ENCODE measurements around the gene SRC.

Gene SRC

DNA sequence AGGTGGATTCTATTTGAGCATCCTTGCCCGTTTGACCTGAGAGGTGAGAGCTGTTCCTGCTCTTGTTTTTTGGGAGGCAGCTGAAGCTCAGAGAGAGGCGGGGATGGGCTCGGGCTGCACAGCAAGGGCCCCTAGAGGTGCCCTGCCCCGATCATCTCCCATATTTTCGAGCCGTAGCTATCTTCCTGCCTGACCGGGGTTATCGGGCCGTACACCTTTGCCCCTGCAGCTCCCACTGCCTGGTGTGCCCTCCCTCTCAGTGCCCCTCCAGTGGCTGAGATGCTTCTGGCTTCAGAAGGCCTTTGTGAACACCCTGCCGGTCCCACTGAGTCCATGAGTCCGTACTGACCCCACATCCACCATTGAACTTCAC is 6.7 kb downstream of the SRC start:
- no peaks in the 10 kb centered on the region; the same call in 1 of the 2 replicates for H3K27me3 ChIP-seq (ENCODE audit: insufficient read depth, low read depth)
- no peaks in the 10 kb centered on the region for H3K4me1 ChIP-seq (ENCODE audit: low read depth, poor library complexity, severe bottlenecking)
- H3K4me3 ChIP-seq (IDR thresholded peaks at IDR 0.05; ENCODE audit: insufficient read depth, low read depth, low read length), result no peak overlapping the region
- no peaks in the 10 kb centered on the region for H4K20me1 ChIP-seq (ENCODE audit: insufficient read depth)
- TF ChIP-seq, protein P1, sequence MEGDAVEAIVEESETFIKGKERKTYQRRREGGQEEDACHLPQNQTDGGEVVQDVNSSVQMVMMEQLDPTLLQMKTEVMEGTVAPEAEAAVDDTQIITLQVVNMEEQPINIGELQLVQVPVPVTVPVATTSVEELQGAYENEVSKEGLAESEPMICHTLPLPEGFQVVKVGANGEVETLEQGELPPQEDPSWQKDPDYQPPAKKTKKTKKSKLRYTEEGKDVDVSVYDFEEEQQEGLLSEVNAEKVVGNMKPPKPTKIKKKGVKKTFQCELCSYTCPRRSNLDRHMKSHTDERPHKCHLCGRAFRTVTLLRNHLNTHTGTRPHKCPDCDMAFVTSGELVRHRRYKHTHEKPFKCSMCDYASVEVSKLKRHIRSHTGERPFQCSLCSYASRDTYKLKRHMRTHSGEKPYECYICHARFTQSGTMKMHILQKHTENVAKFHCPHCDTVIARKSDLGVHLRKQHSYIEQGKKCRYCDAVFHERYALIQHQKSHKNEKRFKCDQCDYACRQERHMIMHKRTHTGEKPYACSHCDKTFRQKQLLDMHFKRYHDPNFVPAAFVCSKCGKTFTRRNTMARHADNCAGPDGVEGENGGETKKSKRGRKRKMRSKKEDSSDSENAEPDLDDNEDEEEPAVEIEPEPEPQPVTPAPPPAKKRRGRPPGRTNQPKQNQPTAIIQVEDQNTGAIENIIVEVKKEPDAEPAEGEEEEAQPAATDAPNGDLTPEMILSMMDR (conservative IDR thresholded peaks at IDR 0.05; ENCODE audit: low read depth, low read length), result no peak
- no peak overlapping the region for H2AFZ ChIP-seq (ENCODE audit: low read depth)
- no peak overlapping the region for H3K27ac ChIP-seq
- no peaks in the 10 kb centered on the region for H3K36me3 ChIP-seq (ENCODE audit: insufficient read depth)
- H3K79me2 ChIP-seq (ENCODE audit: insufficient read depth, low read depth), result no peaks in the 10 kb centered on the region
- no peak overlapping the region for H3K9ac ChIP-seq
- H3K4me2 ChIP-seq, result no peak overlapping the region

DNA sequence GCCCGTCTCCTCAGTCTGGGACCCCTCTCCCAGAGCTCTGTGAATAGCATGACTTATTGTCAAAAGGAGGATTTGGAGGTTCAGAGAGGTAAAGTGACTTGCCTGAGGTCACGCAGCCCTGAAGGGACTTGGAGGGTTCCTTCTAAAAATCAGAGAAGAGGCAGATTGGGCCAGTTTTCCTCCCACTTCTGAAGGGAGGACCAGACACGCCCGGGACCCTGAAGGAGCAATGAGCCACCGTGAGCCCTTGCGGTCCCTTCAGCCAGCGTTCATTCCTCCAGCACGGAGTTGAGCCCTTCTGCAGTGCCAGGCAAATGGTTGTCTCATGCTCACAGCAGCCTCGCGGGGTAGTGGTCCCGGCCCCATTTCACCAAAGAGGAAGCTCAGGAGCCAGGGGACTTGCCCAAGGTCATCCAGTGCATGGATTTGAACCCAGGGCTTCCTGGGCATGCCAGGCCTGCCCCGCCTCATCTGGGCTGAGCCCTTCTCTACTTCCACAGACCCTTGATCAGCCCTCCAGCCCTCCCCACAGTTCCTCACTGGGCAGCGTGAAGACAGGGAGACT is 7.4 kb downstream of the SRC start:
- Histone ChIP-seq H3K36me3 (ENCODE audit: insufficient read depth) (no peaks in the 10 kb centered on the region), H3K4me3 (IDR thresholded peaks at IDR 0.05; ENCODE audit: insufficient read depth, low read depth, low read length) (no peak overlapping the region), H3K4me2 (no peak overlapping the region), H3K9ac (no peak overlapping the region), H3K79me2 (ENCODE audit: insufficient read depth, low read depth) (no peaks in the 10 kb centered on the region), H3K27me3 (ENCODE audit: insufficient read depth, low read depth) (no peaks in the 10 kb centered on the region; the same call in 1 of the 2 replicates), H3K4me1 (ENCODE audit: low read depth, poor library complexity, severe bottlenecking) (no peaks in the 10 kb centered on the region), H4K20me1 (ENCODE audit: insufficient read depth) (no peaks in the 10 kb centered on the region), H2AFZ (ENCODE audit: low read depth) (no peak overlapping the region), H3K27ac (no peak overlapping the region)
- TF ChIP-seq, protein P1 (conservative IDR thresholded peaks at IDR 0.05; ENCODE audit: low read depth, low read length), result no peak

DNA sequence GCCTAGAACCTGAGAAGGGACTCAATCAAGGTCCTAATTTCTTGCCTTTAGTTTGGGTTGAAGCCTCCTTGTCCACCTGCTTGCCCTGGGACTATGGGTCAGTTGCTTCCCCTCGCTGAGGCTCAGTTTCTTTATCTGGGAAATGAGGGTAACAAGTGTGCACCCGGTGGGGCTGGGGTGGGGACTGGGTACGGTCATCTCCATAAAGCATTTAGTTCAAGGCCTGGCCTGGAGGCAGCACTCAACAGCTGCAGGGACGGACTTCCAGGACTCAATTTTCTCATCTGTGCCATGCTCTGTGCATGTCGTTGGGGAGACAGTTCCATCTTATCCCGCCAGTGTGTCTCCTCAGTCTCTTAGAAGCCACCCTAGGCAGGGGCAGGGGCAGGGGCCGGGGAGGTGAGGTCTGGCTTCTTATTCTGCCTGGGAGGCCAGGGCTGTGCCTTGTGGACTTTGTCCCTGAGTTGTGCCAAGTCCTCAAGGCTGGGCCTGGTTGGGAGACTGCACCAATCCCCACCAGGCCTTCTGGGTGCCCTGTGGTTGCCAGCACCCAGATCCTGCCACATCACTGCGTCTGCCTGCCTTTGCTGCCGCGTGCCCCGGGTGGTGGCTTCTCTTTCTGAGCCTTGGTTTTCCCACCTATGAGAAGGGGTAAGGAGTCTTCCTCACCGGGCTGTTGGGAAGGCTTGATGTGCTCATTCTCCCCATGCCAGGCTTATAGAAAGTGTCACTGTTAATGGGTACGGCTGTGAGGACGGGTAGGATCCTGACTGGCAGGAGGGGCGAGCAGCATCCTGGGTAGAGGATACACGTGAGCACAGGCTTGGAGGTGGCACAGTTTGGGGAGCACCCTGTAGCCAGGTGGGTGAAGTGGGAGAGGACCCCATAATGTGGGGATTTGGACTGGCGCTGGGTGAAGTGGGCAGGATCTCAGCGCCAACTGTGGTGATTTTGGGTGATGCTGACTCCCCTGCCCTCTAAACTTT is 8.6 kb downstream of the SRC start:
- Histone ChIP-seq H3K27me3 (ENCODE audit: insufficient read depth, low read depth) (peaks cover 5% of the 10 kb centered on the region; the same call in 1 of the 2 replicates), H3K4me1 (ENCODE audit: low read depth, poor library complexity, severe bottlenecking) (no peaks in the 10 kb centered on the region), H3K4me2 (no peak overlapping the region), H3K79me2 (ENCODE audit: insufficient read depth, low read depth) (no peaks in the 10 kb centered on the region), H3K4me3 (IDR thresholded peaks at IDR 0.05; ENCODE audit: insufficient read depth, low read depth, low read length) (no peak overlapping the region), H3K27ac (no peak overlapping the region), H3K9ac (no peak overlapping the region), H2AFZ (ENCODE audit: low read depth) (no peak overlapping the region), H3K36me3 (ENCODE audit: insufficient read depth) (no peaks in the 10 kb centered on the region), H4K20me1 (ENCODE audit: insufficient read depth) (no peaks in the 10 kb centered on the region)
- TF ChIP-seq, protein P1 (conservative IDR thresholded peaks at IDR 0.05; ENCODE audit: low read depth, low read length), result no peak

DNA sequence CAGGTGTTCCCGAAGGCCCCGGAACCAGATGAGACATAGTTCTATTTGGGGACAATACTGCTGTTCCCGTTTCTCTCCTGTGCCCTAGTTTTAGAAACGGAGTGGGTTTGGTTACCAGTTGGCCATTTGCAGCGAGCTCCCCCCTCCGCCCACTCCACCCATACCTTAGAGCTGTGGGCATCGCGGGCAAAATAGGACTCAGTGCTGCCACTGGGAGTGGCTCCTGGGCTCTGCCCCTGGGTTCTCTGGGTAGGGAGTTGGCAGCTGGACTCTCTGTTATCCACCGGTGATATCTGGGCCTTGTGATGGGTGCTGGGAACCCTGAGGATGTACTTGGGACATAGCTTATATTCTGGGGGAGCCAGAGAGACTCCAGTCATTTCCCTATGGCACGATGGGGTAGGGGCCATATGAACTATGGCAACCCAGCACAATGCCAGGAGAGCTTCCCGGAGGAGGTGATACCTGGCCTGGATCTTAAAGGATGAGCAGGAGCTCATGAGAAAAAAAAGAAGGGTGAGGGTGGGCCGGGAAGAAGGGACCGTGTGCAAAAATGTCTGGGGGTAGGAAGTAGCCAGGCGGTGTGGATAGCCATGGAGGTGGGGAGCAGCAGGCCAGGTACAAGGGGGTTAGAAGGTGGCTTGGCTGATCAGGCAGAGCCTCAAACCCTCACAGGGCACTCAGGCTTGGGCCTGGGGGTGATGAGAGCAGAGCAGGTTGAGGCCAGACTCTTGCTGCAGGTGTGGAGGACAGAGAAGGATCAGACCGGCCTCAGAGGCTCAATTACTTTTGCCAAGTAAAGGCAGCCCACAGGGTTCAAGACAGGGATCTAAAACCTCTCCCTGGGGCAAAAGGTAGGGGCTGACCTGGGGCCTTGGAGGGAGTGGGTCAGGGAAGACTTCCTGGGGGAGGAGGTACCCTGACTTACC is 9.6 kb downstream of the SRC start:
- no peaks in the 10 kb centered on the region for H3K79me2 ChIP-seq (ENCODE audit: insufficient read depth, low read depth)
- no peak overlapping the region for H2AFZ ChIP-seq (ENCODE audit: low read depth)
- no peak overlapping the region for H3K4me3 ChIP-seq (IDR thresholded peaks at IDR 0.05; ENCODE audit: insufficient read depth, low read depth, low read length)
- no peaks in the 10 kb centered on the region for H4K20me1 ChIP-seq (ENCODE audit: insufficient read depth)
- no peak overlapping the region for H3K9ac ChIP-seq
- H3K4me2 ChIP-seq, result no peak overlapping the region
- no peaks in the 10 kb centered on the region for H3K36me3 ChIP-seq (ENCODE audit: insufficient read depth)
- peaks cover 7% of the 10 kb centered on the region; the same call in 1 of the 2 replicates for H3K27me3 ChIP-seq (ENCODE audit: insufficient read depth, low read depth)
- no peak overlapping the region for H3K27ac ChIP-seq
- TF ChIP-seq, protein P1 (conservative IDR thresholded peaks at IDR 0.05; ENCODE audit: low read depth, low read length), result no peak
- no peaks in the 10 kb centered on the region for H3K4me1 ChIP-seq (ENCODE audit: low read depth, poor library complexity, severe bottlenecking)

Data from KMS-11 (cell line).